GM19239 (cell line): Measurements from ENCODE around the gene NRG2.

Source experiments
- DNase-seq: peaks from one replicate; pipeline ENCODE4 v3.0.0; 2011; ENCODE audit warnings: low spot score; ENCODE audit not compliant: insufficient read length
- FAIRE-seq: peaks from 2 replicates; lab custom pipeline; 2011; peaks lifted over from hg19 to GRCh38; lab: Jason Lieb, UNC

The NRG2 gene

GRCh38 chr5:139912804-139913203, 130.3 kb downstream of the NRG2 start:
- FAIRE-seq (no peak), DNase-seq (no peak)

DNA sequence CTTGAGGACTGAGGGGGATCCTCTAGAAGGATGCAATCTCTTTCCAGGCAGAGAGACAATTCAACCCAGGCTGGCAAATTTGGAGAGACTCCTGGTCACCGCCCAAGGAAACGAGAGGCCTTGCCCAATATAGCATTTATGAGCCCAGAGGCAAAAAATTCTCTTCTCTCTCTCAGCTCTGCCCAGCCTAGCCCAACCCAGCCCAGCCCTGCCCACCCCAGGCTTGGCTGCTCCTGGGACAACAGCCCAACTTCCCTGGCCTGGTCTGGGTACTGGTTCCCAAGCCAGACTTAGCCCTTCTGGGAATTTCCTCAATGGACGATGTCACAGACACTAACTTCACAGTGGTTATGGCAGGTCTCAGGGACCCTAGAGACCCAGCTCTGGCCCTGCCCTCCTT, 130.9 kb downstream of the NRG2 start:
- FAIRE-seq (no peak), DNase-seq (no peak)

- no peak for DNase-seq
- no peak for FAIRE-seq
Observed at GRCh38 chr5:139911425-139912120, 131.5 kb downstream of the NRG2 start.

GRCh38 chr5:139910901-139911300, 132.2 kb downstream of the NRG2 start:
- no peak for FAIRE-seq

GRCh38 chr5:139910036-139910435, 133.1 kb downstream of the NRG2 start:
- no peak for DNase-seq
- FAIRE-seq: no peak

More at GRCh38 chr5:139910901-139911300, 132.2 kb downstream of the NRG2 start:
- DNase-seq: no peak

DNA sequence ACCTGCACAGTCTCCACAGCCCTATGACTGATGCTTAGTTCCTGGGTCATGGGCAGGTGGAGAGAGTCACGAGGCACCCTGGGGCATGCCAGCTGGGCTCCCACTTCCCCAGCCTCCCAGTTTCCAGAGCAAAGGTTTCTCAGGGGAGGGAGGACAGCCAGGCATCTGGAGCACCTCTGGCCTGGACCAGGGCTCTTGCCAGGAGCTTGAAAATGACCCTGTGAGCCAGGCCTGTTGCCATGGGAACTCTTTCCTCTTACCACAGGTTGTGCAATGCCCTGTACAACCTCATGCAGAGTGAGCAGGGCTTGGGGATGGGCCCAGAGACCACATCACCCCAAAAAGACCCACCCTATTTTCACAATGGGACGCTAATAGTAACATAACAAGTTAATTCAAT, 134.3 kb downstream of the NRG2 start:
- DNase-seq: no peak
- FAIRE-seq: no peak

GRCh38 chr5:139906661-139907060, 136.4 kb downstream of the NRG2 start:
- FAIRE-seq (no peak), DNase-seq (no peak)

- DNase-seq (no peak), FAIRE-seq (no peak)
Observed at GRCh38 chr5:139904816-139905661, 138.1 kb downstream of the NRG2 start.

GRCh38 chr5:139904566-139904815, 138.6 kb downstream of the NRG2 start:
- FAIRE-seq (no peak), DNase-seq (no peak)

- no peak for FAIRE-seq
- peak; percentile 24 for DNase-seq
Observed at GRCh38 chr5:139903795-139904565, 139.1 kb downstream of the NRG2 start.

DNA sequence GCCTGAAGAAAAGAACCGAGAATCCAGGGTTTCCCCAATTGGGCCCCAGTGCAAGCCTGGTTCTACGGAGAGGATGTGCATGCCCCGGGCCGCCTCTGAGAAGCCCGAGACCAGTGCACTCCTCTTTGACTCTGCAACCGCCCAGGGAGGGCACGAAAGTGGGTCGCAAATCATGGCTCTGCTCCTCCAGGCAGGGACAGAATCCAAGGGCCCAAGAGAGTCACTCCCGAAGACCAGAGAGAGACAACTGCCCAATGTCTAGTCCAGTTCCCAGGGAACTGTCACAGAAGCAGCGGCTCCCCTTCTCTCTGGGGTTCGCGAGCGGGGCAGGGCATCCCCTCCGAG, 139.7 kb downstream of the NRG2 start:
- no peak for DNase-seq
- FAIRE-seq: no peak

DNA sequence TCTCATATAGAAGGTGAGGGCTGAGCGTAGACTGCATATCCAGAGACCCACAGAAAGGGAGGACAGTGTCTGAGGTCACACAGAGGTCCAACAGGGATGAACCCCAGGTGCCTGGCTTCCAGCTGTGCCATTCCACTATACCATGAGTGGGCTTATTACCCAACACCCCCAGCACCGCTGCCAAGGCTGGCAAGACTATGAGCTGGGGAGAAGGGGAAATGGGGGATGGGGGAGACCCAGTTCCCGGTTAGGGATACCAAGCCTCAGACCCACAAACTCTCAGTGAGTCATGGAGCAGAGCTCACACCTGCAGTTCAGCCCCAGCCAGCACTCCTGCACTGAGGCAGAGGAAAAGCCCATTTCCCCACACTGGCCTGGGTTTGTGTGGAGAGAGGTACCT, 141.1 kb downstream of the NRG2 start:
- FAIRE-seq: no peak
- no peak for DNase-seq

DNA sequence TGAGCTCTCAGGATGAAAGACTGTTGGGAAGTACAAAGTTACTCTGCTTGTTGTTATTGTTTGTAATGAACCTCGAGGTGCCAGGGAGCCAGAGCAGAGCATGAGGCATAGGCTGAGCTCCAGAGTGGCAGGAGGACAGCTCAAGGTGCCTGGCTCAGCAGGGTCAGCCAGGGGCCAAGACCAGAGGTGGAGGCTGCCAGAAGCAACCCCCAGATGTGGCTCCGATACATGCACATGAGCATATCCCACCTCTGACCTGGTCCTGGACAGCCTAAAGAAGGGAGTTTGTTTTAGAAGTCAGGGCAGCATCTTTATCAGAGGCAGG, 141.9 kb downstream of the NRG2 start:
- no peak for DNase-seq
- FAIRE-seq: no peak

DNA sequence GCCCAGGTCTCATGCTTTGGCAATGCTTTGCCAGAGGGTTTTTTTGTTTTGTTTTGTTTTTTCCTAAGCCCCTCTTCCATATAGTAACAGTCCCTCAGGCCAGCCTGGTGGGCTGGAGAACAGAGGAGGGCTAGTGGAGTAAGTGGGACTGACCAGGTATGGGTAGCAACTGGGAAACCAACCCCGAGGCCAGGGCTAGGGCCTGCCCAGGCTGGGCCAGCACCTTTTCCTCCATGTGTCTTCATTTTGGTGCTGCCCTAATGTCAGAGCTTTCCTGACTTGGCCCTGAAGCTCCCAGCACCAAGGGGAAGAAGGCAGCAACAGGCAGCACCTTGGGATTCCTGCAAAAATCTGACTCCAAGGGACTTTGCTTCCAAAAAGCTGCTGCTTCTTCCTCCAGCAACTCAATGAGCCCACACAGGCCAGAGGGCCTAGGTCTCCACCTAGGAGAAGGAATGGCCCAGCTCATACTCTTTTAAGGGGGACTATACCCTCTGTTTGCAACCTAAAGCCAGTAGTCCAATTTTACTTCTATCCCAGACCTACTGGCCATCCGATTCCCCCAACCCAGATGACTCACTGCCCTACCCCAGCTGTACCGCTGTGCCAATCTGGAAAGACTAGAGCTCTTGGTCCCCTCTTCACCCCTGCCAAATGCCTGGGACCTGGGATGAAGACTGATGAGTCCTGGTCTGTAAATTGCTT, 142.4 kb downstream of the NRG2 start:
- no peak for FAIRE-seq
- DNase-seq: no peak

GRCh38 chr5:139898981-139899380, 144.1 kb downstream of the NRG2 start:
- FAIRE-seq (no peak), DNase-seq (no peak)

DNA sequence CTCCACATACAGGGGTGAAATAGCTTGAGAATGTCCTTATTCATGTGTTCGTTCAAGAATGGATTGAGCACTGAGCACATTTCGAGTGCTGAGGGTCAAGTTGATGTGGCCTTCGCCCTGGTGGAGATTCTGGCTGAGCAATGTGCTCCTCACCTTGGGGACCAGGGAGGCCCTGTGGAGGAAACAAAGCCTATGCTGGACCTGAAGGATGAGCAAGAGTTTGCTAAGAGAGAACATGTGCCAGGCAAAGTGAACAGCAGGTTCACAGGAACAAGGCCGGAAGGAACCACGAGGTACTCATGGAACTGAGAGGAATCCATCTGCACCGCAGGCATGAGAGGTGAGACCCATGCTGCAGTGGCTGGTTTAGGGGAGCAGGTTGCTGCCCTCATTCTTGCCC, 145.1 kb downstream of the NRG2 start:
- no peak for FAIRE-seq
- DNase-seq: no peak

- DNase-seq (no peak), FAIRE-seq (no peak)
Observed at GRCh38 chr5:139897342-139897741, 145.8 kb downstream of the NRG2 start.

- FAIRE-seq (no peak), DNase-seq (no peak)
Observed at GRCh38 chr5:139896718-139897117, 146.4 kb downstream of the NRG2 start.

- FAIRE-seq (no peak), DNase-seq (no peak)
Observed at GRCh38 chr5:139895647-139896046, 147.5 kb downstream of the NRG2 start.

DNA sequence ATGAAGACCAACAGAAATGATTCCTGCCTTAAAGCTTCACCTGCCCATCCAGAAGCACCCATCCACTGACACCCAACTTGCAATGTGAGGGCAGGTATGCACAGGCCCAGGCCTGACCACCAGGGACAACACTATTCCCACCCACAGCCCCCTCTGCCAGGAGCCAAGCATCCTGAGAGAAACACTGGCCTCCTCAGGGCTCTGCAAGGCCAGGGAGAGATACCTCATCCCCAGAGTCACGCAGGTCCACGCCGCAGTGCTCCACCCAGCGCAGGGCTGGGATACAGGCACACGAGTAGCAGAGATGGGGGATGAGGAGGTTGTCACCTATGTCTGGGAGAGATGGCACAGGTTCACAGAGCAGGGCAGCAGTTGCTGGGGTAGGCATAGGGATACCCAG, 148.1 kb downstream of the NRG2 start:
- FAIRE-seq (no peak), DNase-seq (no peak)

DNA sequence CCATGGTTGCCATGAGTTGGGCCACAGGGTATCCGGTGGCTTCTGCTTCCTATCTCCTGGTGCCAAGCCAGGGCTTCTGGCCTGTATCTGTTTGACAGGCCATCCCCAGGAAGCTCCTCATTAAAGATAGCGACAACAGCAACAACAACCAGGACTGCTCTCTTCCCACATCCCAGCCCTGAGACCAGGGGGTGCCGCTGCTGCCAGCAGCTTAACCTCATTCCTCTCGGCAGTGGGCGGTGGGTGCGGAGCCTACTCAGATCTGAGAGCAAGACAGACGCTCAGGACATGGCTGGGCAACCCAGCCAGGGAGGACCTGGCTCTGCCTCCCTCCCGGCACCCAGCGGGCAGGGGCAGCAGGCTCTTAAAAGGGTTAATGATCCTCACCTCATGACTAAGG, 149.2 kb downstream of the NRG2 start:
- FAIRE-seq (no peak), DNase-seq (no peak)
